Duodenal mucosa (tissue), 2 donors: ENCODE measurements around the gene NDUFB2.
"Not testable (repeated sequence)": the region's sequence is repeated elsewhere in the genome, so short reads cannot be mapped to it uniquely, and the experiment has no call there.

Source experiments
- H3K27ac ChIP-seq: one replicate; pipeline ENCODE4 v1.7.0; 2013; ENCODE audit warnings: low read depth, low read length
- H3K27me3 ChIP-seq, 2 donors: one replicate each; pipeline ENCODE4 v1.7.0; 2013; ENCODE audit warnings: low read length in 2 of 2, control low read depth in 1 of 2; ENCODE audit not compliant: insufficient read depth in 2 of 2, control insufficient read depth in 1 of 2
- H3K36me3 ChIP-seq, 2 donors: one replicate each; pipeline ENCODE4 v1.7.0; 2013; ENCODE audit warnings: low read length in 2 of 2, control low read depth in 1 of 2; ENCODE audit not compliant: insufficient read depth in 2 of 2, control insufficient read depth in 1 of 2
- H3K4me1 ChIP-seq, 2 donors: one replicate each; pipeline ENCODE4 v1.7.0; 2013; ENCODE audit warnings: low read length in 2 of 2, control low read depth in 1 of 2; ENCODE audit not compliant: insufficient read depth in 2 of 2, control insufficient read depth in 1 of 2
- H3K4me3 ChIP-seq, 2 donors: one replicate each; pipeline ENCODE4 v1.7.0; 2013; ENCODE audit warnings: low read length in 2 of 2, low read depth in 1 of 2
- H3K9ac ChIP-seq, 2 donors: one replicate each; pipeline ENCODE4 v1.7.0; 2013; ENCODE audit warnings: low read length in 2 of 2, low read depth in 1 of 2
- H3K9me3 ChIP-seq, 2 donors: one replicate each; pipeline ENCODE4 v1.7.0; 2013; ENCODE audit warnings: low read length in 2 of 2, control low read depth in 1 of 2; ENCODE audit not compliant: control insufficient read depth in 1 of 2

NDUFB2 gene

DNA sequence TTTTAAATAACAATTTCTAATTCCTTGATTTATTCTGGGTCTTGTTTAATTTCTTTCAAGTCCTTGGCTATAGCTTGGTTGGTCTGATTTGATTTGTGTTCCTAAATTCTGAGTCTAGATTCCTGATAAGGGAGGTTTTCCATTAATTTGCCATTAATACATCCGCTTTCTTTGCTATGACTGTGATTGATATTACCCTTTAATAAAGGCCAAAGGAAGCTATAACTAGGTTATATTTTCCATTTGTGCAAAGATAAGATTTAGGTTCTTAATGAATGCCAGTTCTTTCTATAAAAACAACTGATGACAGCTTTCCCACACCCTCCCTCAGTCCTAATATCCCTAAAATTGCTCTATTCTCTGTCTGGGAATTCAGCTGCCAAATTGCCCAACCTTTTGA, 28.2 kb downstream of the NDUFB2 start:
- Histone ChIP-seq H3K27ac (no peak overlapping the region), H3K9me3 (no peaks in the 10 kb centered on the region), H3K27me3 (no peaks in the 10 kb centered on the region), H3K4me1 (no peaks in the 10 kb centered on the region), H3K4me3 (no peak overlapping the region), H3K9ac (no peak overlapping the region), H3K36me3 (no peaks in the 10 kb centered on the region)

DNA sequence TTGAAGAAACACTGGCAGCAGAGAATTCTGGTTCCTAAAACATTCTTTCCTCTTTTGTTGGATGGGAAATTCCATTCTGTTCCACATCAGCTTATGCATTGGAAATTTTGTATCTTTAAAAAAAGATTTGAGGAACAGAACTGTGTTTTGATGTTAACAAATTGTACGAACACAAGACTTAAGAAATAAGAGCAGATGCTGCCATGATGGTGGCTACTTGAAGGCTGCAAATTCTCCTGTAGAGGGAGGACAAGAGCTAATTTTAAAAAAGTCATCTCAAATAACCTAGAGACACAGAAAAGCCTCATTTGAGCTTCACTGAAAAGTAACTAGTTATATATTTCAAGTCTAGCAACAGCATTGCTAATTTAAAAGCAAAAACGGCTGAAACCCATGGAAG, 29.8 kb downstream of the NDUFB2 start:
- Histone ChIP-seq H3K27me3 (no peaks in the 10 kb centered on the region), H3K9ac (no peak overlapping the region), H3K27ac (no peak overlapping the region), H3K9me3 (no peaks in the 10 kb centered on the region), H3K4me1 (no peaks in the 10 kb centered on the region), H3K36me3 (no peaks in the 10 kb centered on the region), H3K4me3 (no peak overlapping the region)

DNA sequence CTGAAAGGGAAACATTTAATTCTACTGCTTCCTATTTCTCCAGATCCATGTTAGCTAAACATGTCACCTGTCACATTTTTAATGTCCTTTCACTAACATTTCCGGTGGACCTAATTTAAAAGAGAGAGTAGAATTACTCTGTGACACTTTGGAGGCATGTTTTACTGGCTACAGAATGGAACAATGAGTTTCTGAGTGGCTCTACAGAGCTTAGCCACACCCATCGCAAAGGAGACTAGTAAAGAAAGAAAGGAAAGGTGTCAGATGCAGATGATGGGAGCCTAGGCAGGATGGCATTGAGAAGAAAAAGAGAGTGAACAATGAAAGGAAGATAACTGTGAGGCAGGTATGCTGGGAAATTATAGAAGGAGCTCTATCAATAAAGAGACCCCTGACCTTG, 35.9 kb downstream of the NDUFB2 start:
- H3K9ac ChIP-seq, result no peak overlapping the region
- no peaks in the 10 kb centered on the region for H3K27me3 ChIP-seq
- H3K27ac ChIP-seq, result no peak overlapping the region
- H3K4me3 ChIP-seq, result no peak overlapping the region
- H3K36me3 ChIP-seq, result no peaks in the 10 kb centered on the region
- H3K9me3 ChIP-seq, result no peaks in the 10 kb centered on the region
- no peaks in the 10 kb centered on the region for H3K4me1 ChIP-seq

DNA sequence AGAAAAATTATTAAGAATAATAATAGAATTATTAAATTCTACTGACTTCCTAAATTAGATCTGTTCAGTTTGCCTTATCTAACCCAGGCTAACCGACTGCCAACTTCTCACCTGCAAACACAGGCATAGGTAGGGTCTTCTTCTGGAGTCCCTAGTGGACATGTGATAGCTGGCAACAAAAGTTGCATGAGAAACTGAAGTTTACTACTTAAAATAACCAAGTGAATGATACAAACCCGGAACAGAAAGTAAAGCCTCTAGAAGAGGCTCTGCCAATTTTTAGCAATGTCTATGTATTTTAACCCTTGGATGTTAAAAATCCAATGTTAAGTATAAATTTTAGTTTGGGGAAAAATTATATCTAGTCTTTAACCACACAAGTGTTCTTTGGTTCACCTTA, 37.6 kb downstream of the NDUFB2 start:
- H3K27me3 ChIP-seq, result no peaks in the 10 kb centered on the region
- no peak overlapping the region for H3K27ac ChIP-seq
- peaks cover 3% of the 10 kb centered on the region in 2 donors for H3K36me3 ChIP-seq
- H3K4me3 ChIP-seq, result no peak overlapping the region
- H3K9me3 ChIP-seq, result no peaks in the 10 kb centered on the region
- no peaks in the 10 kb centered on the region for H3K4me1 ChIP-seq
- H3K9ac ChIP-seq, result no peak overlapping the region

DNA sequence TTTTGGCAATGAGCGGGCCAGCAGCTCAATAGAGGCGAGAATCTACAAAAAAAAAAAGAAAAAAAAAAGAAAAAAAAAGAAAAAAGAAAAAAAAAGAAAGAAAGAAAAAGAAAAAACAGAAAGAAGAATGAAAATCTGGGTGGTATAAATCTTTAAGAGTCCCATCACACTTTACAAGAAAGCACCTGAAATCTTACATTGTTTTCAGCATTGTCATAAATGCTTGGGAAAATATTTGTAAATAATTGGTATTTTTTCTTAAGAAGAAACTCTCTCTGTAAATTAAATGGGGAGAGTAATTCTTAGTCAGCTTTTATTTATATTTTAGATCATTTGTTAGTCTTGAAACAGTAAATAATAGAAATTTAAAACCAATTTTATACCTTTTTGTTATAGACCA, 38.2 kb downstream of the NDUFB2 start:
- Histone ChIP-seq H3K9me3 (no peaks in the 10 kb centered on the region), H3K4me3 (no peak overlapping the region), H3K9ac (no peak overlapping the region), H3K4me1 (no peaks in the 10 kb centered on the region), H3K36me3 (peaks cover 3 to 4% of the 10 kb centered on the region in 2 donors), H3K27ac (no peak overlapping the region), H3K27me3 (no peaks in the 10 kb centered on the region)

DNA sequence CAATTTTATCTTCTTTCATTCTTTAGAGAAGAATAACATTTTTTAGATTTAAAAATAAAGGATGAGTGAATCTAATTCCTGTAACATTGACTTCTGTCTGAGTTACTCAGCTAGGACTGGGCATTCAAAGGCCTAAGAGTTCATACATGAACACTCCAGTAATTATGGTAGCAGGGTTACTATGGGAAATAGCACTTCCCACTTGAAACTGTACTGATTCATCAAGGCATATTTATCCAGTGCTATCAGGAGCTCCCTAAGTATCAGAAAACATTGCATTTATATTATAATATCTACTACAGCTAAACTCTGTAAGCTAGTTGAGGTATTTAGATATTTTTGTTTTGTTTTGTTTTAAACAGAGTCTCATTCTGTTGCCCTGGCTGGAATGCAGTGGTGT, 41.8 kb downstream of the NDUFB2 start:
- no peak overlapping the region for H3K4me3 ChIP-seq
- no peak overlapping the region for H3K27ac ChIP-seq
- H3K36me3 ChIP-seq, result peaks cover 3 to 4% of the 10 kb centered on the region in 2 donors
- H3K9me3 ChIP-seq, result no peaks in the 10 kb centered on the region
- H3K9ac ChIP-seq, result no peak overlapping the region
- H3K4me1 ChIP-seq, result no peaks in the 10 kb centered on the region
- no peaks in the 10 kb centered on the region for H3K27me3 ChIP-seq

DNA sequence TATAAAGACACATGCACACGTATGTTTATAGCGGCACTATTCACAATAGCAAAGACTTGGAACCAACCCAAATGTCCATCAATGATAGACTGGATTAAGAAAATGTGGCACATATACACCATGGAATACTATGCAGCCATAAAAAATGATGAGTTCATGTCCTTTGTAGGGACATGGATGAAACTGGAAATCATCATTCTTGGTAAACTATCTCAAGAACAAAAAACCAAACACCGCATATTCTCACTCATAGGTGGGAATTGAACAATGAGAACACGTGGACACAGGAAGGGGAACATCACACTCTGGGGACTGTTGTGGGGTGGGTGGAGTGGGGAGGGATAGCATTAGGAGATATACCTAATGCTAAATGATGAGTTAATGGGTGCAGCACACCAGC, 46.7 kb downstream of the NDUFB2 start:
- H3K4me1 ChIP-seq, H3K9ac ChIP-seq, H3K36me3 ChIP-seq, H3K27me3 ChIP-seq, H3K27ac ChIP-seq, H3K4me3 ChIP-seq, H3K9me3 ChIP-seq: not testable (repeated sequence)

DNA sequence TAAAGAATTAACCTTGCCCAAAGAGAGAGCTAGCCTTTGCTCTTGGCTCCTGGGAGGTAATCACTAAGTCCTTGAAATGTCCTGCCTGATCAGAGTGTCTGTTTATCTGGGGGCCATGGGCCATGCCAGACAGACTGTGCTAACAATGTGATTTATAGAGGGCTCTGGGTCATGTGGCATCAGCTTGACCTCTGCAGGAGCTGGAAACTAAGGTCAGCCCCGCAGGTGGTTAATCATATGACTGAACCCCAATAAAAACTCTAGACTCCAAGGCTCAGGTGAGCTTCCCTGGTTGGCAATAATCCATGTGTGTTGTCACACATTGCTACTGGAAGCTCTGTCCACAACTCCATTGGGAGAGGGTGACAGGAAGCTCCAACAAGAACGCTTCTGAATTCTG, 47.5 kb downstream of the NDUFB2 start:
- no peaks in the 10 kb centered on the region for H3K9me3 ChIP-seq
- no peaks in the 10 kb centered on the region for H3K27me3 ChIP-seq
- no peak overlapping the region for H3K4me3 ChIP-seq
- H3K27ac ChIP-seq, result no peak overlapping the region
- no peaks in the 10 kb centered on the region for H3K4me1 ChIP-seq
- H3K36me3 ChIP-seq, result peaks cover 8 to 10% of the 10 kb centered on the region in 2 donors
- no peak overlapping the region for H3K9ac ChIP-seq

DNA sequence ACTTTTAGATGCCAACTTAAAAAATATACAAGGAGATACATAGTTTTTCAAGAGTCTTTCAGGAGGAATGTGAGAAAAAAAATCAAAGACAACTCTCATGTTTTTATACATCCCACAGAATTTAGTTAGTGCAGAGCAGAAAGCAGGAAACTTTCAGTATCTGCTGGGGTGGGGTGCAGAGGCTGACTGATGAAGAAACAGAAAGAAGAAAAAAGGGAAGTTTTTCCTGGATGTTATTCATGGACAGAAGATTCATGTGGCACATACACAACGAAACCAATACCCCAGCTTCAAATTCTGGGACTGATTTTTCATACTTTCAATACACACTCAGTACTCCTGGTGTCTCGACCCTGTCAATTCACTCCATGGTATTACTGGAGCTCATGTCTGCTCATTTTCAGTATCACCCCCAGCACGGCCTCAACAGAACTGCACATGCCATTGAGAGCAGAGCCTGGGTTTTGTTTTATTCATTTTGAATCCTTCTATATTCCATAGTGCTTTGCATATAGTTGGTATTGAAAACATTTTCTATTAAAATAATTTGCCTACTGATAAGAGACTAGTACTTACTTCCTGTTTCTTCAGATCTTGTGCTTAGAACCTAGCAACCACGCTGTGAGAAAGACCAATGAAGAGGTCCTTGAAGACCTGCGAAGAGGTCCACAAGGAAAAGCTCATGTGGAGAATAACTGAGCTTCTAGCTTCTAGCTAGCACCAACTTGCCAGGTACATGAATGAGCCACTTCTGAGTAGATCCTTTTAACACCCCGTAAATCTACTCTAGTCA, 49.0 kb downstream of the NDUFB2 start:
- Histone ChIP-seq H3K9me3 (no peaks in the 10 kb centered on the region), H3K27me3 (no peaks in the 10 kb centered on the region), H3K27ac (no peak overlapping the region), H3K9ac (no peak overlapping the region), H3K4me1 (no peaks in the 10 kb centered on the region), H3K4me3 (no peak overlapping the region), H3K36me3 (peaks cover 9 to 10% of the 10 kb centered on the region in 2 donors)

DNA sequence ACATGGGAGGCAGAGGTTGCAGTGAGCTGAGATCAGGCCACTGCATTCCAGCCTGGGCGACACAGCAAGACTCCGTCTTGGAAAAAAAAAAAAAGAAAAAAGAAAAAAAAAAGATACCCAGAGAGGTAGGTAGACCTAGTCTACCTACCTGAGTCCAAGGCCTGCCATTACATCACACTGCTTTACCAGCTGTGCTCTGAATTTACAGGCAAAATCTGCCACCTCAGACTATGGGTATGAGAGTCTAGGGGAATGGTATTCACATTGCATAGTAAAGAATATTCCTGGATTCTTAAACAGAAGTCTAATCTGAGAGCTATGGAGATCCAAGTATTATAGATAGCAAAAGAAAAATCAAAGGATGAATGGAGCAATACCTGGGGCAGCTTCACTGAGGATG, 50.2 kb downstream of the NDUFB2 start:
- no peak overlapping the region for H3K9ac ChIP-seq
- H3K36me3 ChIP-seq, result peaks cover 9 to 10% of the 10 kb centered on the region in 2 donors
- no peaks in the 10 kb centered on the region for H3K27me3 ChIP-seq
- H3K9me3 ChIP-seq, result no peaks in the 10 kb centered on the region
- no peak overlapping the region for H3K4me3 ChIP-seq
- no peak overlapping the region for H3K27ac ChIP-seq
- H3K4me1 ChIP-seq, result no peaks in the 10 kb centered on the region
